Muscle of arm (tissue), 12 donors: ENCODE results near the gene FAM168A. TPM values are rescaled to one million over a fixed set of nuclear protein-coding genes. Genes with fewer than 3 reads are reported as not detected.

ENCODE experiments used
- DNase-seq: peaks from one replicate; pipeline ENCODE4 v3.0.0-alpha.2; 2013
- polyA plus RNA-seq, 12 donors: library from polyadenylated mRNA; unstranded; fragments of 120-200 nt; gene quantifications; one replicate each; pipeline ENCODE4 v1.2.1, GENCODE V29; 2013; ENCODE audit not compliant: insufficient read length in 12 of 12

The FAM168A gene
- polyA plus RNA-seq, 12 donors: 22.1 to 43.8 (median 27.8) TPM; not detected in 1

- no peak for DNase-seq
Measured at GRCh38 chr11:73563539-73564200, 34.2 kb downstream of the FAM168A start.

- DNase-seq: no peak
Measured at GRCh38 chr11:73559743-73560142, 38.2 kb downstream of the FAM168A start.

GRCh38 chr11:73556966-73557365, 40.9 kb downstream of the FAM168A start:
- DNase-seq: no peak

GRCh38 chr11:73555615-73556014, 42.3 kb downstream of the FAM168A start:
- DNase-seq: no peak

GRCh38 chr11:73554671-73555320, 43.1 kb downstream of the FAM168A start:
- DNase-seq: no peak

GRCh38 chr11:73553266-73553665, 44.6 kb downstream of the FAM168A start:
- DNase-seq: no peak

GRCh38 chr11:73551677-73552076, 46.2 kb downstream of the FAM168A start:
- DNase-seq: no peak

- no peak for DNase-seq
Measured at GRCh38 chr11:73549376-73549775, 48.5 kb downstream of the FAM168A start.

- no peak for DNase-seq
Measured at GRCh38 chr11:73547706-73548595, 50.0 kb downstream of the FAM168A start.

- DNase-seq: no peak
Measured at GRCh38 chr11:73542175-73542574, 55.7 kb downstream of the FAM168A start.

GRCh38 chr11:73539506-73540084, 58.3 kb downstream of the FAM168A start:
- DNase-seq: no peak

- DNase-seq: no peak
Measured at GRCh38 chr11:73538381-73538872, 59.5 kb downstream of the FAM168A start.

GRCh38 chr11:73537969-73538368, 59.9 kb downstream of the FAM168A start:
- no peak for DNase-seq

- DNase-seq: no peak
Measured at GRCh38 chr11:73536961-73537360, 61.0 kb downstream of the FAM168A start.

- DNase-seq: no peak
Measured at GRCh38 chr11:73532310-73532709, 65.6 kb downstream of the FAM168A start.

- DNase-seq: no peak
Measured at GRCh38 chr11:73531386-73531785, 66.5 kb downstream of the FAM168A start.

GRCh38 chr11:73530109-73530508, 67.8 kb downstream of the FAM168A start:
- DNase-seq: no peak

- no peak for DNase-seq
Measured at GRCh38 chr11:73529204-73529530, 68.7 kb downstream of the FAM168A start.

GRCh38 chr11:73528483-73529203, 69.3 kb downstream of the FAM168A start:
- DNase-seq: no peak

- no peak for DNase-seq
Measured at GRCh38 chr11:73528013-73528412, 69.9 kb downstream of the FAM168A start.

GRCh38 chr11:73525611-73526010, 72.3 kb downstream of the FAM168A start:
- DNase-seq: no peak

- DNase-seq: no peak
Measured at GRCh38 chr11:73524774-73525173, 73.1 kb downstream of the FAM168A start.
